Hematopoietic multipotent progenitor cell treated with erythropoietin and hydrocortisone succinate and interleukin-3 and kit ligand, for 6 days (in vitro differentiated cells): Measurements from ENCODE around the gene TBC1D3B.
"Not testable (repeated sequence)": the region's sequence is repeated elsewhere in the genome, so short reads cannot be mapped to it uniquely, and the experiment has no call there.

Experiments
- DNase-seq: peaks from one replicate; pipeline ENCODE4 v3.0.0-alpha.2; 2015

The TBC1D3B gene

DNA sequence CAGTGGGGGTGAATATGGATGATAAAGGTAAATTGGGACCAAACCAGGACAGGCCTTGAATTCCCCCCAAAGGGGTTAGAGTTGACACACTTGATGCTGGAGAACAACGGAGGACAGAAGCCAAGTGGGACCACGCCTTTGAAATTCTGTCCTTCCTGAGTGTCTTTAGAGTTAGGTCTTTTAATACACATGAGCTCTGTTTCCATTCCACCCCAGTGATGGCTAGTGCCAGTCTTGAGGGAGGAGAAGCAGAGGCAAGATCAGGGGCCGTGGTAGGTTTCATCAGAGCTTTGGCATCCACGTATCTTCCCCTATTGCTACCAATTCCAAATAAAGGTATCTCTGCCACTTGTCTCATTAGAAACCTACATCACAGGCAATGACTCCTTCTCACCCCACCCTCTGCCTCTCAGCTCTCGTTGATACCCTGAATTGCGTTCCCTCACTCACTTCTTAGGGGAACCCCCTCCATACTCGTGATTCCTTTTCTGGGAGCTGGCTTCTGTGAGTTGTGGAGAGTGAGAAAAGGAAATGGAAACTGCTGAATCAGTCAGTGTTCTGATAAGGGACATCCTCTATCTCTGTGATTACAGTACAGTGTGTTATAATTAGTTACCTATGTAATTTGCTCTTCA lies 22.5 kb upstream of the TBC1D3B start:
- peak; percentile 40 for DNase-seq

DNA sequence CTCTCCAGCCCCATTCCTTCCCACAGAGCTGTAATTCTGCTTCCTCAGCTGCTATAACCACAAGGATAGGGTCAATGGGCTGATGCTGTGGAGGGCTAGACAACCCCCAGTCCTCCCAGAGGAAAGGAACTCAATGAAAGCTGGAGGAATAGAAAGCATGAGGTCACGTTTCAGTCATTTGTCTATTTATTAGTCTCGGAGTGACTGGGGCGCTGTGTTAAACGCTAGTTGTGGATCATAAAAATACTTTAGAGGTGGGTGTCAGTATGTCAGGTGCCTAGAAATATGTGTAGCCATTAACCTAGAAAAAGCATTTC lies 20.9 kb upstream of the TBC1D3B start:
- no peak for DNase-seq

DNA sequence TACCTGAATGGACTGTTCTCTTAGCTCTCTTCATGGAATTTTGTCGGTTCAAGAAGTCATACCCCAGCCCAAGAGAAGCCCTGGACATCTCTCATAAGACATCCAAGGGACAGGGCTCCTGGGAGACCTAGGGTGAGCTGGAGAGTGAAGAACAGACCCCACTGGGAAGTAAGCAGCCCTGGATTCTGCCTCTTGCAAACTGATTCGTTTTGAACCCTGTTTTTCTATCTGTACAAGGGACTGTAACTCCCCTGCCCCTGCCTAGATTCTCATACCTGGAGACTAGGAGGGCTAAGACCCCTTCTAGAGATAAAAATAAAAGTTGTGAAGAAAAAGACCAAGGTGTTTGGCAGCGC lies 19.7 kb upstream of the TBC1D3B start:
- no peak for DNase-seq

DNA sequence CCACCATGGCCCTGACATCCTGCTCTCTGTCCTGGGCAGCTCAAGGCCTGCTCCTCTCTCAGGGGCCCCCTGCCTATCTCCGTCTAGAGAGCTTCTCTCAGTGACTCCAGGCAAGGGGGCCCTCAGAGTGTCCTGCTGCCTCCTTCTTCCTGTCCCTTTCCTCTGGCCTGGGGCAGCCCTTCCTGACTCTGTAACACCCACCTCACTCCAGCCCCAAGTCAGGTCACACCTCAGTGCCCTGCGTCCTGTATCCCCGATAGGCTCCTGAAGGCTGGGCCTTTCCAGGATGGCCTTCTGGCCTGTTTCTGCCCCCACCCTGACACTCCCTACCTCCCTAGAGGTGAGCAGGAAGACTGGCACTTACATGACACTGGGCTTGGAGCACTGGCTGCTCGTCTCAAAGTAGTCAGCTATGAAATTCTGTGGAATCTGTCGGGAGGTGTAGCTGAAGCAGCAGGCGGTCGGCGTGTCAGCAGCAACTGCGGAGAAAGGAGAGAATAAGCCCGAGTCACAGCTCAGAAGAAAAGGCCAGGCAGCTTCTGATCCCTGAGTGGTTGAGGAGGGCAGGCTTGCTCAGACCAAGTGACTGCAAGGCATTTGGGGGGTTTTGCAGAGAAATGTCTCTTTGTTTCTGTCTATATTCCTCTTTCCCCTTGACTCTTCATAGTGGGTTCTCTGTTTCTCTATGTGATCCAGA lies 19.1 kb upstream of the TBC1D3B start:
- no peak for DNase-seq

DNA sequence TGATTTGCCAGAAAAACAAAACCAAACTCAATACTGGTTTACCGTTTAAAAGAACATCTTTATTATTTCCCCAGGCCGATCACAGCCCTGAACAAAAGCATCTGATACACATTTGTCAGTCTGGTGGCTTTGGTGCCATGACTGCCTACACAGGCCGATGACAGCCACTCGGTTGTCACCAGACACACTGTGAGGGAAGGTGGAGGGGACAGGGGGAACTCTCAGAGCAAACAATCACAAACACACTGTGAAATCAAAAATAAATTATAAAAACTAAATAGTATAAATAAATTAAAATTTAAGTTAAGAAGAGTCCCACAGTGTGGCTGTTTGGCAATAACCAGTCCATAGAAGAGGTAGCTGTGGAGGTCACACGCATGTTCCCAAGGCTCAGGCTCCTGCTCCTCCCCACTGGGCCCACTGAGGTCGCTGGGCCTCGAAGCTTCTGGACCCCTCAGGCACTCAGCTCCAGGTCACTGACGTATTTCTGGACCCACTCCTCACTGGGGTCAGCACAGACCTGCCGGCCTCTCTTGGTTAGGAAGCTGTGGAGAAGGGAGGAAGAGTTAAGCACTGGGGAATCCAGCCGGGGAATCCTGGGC lies 18.5 kb upstream of the TBC1D3B start:
- not testable (repeated sequence) for DNase-seq

DNA sequence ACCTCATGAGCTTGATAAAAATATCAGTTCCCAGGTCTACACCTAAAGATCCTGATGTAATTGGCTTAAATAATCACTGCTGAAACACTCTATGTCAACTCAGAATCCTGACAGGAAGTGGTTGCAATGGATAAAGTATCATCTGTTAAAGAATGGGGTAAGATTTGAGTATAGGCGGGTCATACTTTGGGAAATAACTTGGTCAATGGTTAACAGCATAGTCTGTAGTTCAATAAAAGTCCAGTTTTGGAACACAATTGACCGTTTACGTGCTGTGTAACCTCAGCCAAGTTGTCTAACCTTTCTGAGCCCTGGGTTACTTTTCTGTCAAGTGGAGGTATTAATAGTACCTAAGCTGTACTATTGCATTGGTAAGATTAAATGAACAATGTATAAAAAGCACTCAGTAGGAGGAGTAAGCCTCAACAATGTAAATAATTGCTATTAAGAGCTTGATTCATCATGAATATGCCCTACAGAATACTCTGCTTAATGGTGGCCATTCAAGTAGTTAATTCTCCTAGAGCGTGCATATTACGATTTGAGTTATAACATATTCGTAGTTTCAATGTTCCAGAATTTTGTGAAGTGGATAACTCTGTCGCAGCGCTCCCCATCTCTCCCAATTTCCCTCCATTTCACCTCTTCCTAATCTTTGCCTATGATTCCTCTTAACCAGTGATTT lies 17.9 kb upstream of the TBC1D3B start:
- not testable (repeated sequence) for DNase-seq

DNA sequence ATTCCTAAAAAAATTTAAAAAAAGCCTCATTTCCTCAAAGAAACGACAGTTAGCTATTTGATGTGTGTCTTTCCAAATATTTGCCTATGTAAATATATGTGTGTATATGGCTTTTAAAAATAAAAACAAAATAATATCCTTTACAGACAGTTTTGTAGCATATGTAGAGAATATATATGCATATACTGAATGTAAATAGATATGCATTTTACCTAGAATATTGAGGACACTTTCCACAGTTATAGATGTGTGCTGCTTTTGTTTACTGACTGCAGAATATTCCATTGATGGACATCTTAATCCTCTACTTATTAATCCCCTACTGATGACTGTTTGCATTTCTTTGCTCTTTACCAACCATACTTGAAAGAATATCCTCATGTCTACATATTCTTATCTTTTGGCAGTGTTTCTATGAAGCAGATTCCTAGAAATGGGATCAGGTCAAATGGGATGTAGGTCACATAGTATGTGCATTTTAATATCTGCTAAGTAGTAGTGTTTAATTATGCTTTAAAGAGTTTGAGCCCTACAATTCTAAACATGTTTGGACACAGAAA lies 16.9 kb upstream of the TBC1D3B start:
- DNase-seq: no peak

DNA sequence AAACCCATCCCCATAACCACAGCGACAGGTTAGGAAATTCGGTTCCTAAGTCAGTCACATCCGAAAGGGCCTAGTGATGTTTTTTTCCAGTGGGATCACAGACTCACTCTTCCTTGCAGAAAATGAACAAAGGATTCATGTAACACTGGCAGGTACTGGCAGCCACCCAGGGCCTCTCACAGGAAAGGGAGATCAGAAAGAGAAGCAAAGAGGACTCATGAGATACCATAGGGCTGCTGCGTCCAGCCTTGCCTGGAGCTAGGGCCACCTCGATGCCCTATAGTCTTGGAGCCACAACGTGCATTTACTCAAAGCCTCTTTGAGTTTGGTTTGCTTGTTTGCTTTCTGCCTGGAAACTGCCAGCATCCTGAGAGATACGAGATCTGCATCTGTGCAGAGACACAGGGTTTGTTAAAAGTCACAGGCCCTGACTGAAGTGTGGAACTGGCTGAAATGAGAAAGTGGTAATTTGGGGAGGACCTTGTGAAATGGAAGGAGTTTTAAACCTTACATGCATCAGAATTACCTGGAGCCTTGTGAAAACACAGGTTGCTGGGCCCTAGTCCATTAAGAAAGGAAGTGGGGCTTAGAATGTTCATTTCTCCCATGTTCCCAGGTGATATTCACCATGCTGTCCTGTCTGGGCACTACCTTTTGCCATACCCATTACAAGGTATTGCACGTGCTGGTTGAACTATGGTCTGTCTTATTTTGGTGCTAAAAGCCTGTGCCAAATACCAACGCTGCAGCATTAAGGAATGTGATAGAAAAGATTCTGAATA lies 14.3 kb upstream of the TBC1D3B start:
- DNase-seq: not testable (repeated sequence)

DNA sequence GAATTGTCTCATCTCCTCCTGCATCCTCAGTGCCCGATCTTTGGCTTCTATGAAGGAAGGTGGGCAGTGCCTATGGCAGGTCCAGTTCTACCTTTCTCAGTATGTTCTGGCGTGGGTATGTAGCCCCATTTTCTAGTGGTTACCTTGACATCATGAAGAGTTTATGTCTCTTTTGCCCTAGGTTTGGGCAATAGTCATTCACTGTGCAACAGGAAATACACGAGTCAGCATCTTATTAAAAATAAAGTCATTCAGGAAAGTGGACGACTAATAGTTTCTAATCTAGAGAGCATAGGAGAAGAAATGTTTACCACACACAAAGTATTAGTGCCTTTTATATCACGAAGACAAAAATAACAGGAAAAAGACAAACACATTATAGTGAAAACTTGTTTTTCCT lies 13.6 kb upstream of the TBC1D3B start:
- DNase-seq: not testable (repeated sequence)

DNA sequence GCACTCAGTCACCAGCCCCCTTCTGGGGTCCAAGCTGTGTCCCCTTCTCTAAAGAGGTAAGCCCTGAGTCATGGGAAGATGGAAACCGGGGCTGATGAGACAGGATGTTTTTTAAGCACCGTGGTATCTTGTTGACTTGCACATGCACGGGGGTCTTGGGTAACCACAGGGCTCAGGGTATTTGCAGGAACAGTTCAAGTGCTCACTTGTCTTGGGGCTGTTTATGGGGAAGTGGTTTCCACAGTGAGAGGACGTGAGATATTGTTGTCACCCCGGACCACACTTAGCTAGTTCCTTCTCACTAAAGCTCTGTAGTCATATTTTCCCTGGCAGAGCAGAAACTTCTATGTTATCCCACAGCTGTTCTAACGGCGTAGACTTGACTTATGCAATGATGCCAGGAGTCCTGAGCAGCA lies 12.5 kb upstream of the TBC1D3B start:
- DNase-seq: peak; percentile 86

DNA sequence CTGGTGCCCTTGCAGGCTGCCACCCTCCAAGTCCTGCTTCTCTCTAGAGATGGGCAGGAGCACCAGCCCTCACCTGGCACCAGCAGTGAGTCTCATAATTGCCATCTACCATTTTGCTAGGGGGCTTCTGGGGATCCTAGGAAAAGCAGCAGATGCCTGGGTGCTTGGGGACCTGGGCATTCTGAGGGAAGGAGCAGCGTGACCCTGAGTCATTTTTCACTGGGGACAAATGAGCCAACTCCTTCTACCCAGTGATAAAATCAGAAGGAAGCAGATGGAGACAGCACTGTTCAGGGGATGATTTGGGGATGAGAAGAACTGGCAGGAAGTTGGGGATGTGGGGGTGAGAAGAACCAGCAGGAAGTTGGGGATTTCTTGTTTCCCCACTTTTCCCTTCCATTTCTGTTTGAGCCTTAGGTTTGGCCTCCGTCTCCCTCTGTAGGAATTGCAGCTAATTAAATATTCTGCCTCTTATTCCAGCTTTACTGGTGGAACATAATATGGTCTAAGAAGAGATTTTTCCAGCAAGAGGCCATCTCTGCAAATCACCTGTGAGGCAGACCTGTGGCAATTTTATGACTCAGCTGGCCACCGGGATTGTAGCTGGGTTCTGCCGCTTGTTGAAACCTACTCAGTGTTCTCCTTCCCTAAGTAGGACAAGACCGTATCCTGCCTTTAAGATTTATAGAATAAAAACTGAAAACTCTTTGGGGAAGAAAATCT lies 11.7 kb upstream of the TBC1D3B start:
- DNase-seq: not testable (repeated sequence)

DNA sequence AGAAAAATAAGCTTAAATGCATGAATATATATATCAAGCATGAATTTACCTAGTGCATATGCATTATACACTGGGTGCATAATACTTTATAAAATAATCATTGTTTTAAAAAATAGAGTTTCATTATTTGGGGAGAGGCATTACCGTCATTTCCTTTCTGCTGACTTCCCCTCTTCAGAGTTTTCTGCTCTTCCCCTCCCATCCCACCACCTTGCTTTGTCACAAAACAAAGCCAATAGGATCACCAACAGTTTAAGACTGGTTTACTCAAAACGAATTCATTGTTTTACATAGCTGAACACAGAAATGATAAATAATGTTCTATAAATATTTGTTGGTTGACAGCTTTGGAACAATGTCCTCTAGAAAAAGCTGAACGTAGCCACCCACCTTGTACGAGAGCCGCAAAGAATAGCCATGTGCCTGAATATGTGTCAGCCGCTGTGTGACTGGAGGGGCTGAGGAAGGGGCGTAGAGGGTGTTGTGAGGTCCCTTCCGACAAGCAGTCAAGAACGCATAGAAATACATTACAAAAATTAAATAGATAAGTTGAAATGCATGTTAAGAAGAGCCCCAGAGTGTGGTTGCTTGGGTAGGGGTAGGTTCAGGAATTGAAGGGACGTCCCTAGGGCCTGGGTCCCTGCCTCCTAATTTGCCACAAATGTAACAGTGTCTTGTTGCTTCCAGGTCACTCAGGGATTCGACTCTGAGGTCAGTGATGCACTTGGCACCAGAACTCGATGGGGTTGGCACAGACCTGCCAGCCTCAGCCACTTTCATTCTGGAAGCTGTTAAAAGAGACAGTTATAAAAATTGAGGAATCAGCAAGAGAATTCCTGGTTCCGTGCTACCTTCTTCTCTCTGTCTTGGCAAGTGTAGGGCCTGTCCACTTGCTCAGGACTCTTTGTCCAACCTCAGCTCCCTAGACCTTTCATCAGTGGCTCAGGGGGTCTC lies 10.7 kb upstream of the TBC1D3B start:
- not testable (repeated sequence) for DNase-seq

DNA sequence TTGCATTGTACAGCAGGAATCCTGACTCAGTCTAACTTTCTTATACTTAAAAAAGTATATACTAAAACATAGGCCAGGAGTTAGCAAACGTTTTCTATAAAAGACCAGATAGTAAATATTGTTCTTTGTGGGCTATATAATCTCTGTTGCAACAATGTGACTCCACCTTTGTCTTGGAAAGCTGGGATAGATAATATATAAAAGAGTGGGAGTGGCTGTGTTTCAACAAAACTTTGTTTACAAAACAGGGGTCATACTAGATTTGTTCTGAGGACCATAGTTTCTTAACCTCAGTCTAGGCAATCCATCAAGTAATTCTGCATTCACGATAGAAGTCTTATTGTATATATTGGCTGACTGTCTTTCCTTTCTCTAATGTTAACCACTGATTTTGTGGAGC lies 9.0 kb upstream of the TBC1D3B start:
- peak; percentile 42 for DNase-seq

DNA sequence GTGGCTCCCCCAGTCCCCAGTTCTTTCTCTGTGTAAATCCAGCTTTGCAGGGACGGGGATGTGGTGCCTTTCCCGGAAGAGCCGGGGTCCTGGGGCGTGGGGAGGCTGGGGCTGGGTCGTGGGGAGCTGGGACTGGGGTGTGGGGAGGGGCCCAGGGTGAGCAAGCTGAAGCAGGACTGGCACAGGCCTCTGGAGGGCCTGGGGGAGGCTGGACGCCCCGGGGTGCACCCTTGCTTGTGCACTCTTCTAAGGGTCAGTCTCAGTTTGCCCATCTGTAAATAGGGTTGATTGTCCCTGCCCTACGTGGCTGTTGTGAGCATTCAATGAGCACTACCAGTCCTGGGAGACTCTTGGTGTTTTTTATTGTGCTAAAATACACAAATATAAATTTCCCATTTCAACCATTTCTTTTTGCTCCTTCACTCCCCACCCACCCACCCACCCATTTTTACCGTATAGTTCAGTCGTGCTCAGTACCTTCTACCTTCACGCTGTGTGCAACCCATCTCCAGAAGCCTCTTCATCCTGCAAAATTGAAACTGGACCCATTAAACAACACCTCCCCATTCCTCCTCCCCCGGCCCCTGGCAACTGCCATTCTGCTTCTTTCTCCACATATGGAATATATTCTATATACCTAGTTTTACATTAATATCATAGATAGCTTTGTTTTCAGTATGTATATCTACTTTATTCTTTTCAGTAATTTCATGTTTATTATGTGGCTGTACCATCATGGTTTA lies 7.8 kb upstream of the TBC1D3B start:
- no peak for DNase-seq

DNA sequence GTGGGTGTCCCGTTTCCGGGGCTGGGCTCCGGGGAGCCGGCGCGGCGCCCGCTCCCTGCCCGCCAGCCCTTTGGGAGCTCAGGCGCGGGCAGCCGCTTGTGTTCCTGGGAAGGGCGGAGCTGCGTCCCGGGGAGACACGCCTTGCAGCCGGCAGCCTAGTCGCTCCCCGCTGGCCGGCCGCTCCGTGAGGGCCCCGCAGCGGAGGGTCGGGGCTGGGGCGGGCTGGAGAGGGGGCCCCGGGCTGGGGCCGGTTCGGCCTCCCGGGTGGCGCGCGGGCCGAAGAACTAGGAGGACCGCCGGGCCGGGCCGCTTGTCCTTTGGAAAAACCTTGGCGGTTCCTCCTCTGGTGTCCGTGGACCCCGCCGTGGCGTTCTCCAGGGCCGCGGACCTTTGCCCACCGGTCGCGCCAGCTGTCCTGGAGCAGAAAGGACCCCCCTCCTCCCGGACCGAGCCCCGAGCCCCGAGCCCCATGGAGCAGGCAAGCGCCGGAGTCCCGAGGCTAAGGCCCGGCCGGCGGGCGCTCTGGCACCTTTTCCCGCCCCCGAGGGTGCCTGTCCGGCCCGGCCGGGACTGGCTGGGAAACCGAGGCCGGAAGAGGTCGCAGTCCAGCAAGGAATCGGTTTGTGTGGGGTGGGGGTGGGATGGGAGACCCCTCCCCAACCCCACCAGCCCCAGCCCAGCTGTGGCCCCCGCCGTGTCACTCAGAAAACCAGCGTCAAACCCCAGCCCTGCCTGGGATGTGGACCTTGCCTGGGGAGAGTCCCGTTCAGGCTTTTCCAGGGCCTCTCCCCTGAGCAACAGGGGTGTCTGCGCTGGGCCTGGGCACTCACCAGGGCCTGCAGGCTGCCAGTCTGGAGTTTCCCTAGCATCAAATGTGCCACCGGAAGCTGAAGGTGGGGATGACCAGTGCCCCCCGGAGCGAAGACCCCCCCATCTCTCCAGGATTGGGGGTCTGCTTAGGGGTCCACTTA lies 6.8 kb upstream of the TBC1D3B start:
- peak; percentile 79 for DNase-seq

DNA sequence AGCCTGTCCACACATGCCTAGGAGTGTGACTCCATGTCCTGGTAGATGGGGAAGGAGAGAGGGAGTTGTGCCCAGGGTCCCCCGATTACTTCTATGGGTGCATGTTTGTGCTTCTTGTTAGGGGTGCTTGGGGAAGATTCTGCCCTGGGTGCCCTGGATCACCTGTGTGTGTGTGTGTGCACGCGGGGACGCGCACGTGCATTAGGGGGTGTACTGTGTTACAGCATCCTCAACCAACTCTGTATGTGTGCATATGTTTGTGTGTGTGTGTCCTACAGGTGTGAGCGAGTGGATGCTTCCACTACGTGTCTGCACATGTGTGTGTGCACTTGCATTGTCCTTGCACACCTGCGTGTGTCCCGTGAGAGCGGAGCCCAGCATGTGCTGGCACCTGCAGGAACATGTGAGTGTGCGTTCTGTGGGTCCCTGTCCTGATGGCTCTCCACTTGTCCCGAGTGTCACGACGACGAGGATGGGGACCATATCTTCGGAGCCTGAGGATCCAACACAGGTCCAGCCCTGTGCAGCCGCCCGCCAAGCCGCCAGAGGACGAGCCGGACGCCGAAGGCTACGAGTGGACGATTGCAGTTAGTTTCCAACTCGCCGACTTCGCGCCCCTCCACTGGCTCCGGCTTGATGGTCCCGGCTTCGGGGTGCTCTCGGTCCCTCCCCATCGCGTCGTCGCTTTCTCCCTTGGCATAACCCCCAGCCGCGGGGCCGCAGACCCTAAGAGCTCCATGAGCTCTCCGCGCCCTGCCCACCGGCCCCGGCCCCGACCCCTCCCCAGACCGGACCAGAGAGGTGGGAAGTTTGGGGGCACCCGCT lies 6.0 kb upstream of the TBC1D3B start:
- DNase-seq: peak; percentile 27

DNA sequence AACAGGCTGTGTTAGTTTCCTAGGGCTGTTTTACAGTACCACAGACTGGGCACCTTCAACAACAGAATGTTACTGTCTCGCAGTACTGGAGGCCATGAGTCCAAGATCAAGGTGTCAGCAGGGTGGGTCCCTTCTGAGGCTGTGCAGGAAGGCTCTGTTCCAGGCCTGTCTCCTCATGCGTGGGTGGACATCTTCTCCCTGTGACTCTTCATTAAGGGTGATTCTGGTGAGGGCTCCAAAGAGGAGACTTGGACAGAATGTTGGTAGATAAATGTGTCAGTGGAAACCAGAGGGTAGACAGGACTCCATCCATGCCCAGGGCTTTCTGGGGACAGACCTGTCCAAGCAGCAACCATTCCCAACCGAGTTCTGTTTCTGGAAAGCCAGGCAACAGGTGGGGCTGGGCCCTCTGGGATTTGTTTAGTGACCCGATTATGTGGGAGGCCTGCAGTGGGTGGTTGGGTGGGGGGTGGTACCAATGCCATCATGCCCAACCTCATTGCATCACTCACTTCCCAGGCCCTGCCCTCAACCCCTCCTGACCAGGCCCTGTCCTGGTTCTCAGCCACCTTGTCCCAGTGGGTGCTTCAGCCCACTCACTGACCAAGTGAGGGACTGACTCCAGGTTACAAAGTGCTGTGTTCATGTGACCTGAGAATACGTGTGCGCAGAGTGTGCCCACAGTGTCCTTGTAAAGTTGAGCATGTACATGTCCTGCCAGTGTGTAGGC lies 5.2 kb upstream of the TBC1D3B start:
- DNase-seq: not testable (repeated sequence)
